ENCODE results near the gene NENF.

GRCh38 chr1:212490276-212490675, 57.6 kb downstream of the NENF start:
- TF ChIP-seq EZH2 (IDR thresholded peaks at IDR 0.05; ENCODE audit: borderline replicate concordance, low read depth, low read length, poor library complexity, severe bottlenecking) (no peak), CTCF (conservative IDR thresholded peaks at IDR 0.05; ENCODE audit: low read depth, low read length) (no peak)
